HCEC 1CT (cell line): ENCODE results near the gene ABHD16B.
"Not testable (repeated sequence)": the region's sequence is repeated elsewhere in the genome, so short reads cannot be mapped to it uniquely, and the experiment has no call there.

Experiments
- DNase-seq: peaks from one replicate; pipeline ENCODE4 v3.0.0-alpha.2; 2017

The ABHD16B gene

DNA sequence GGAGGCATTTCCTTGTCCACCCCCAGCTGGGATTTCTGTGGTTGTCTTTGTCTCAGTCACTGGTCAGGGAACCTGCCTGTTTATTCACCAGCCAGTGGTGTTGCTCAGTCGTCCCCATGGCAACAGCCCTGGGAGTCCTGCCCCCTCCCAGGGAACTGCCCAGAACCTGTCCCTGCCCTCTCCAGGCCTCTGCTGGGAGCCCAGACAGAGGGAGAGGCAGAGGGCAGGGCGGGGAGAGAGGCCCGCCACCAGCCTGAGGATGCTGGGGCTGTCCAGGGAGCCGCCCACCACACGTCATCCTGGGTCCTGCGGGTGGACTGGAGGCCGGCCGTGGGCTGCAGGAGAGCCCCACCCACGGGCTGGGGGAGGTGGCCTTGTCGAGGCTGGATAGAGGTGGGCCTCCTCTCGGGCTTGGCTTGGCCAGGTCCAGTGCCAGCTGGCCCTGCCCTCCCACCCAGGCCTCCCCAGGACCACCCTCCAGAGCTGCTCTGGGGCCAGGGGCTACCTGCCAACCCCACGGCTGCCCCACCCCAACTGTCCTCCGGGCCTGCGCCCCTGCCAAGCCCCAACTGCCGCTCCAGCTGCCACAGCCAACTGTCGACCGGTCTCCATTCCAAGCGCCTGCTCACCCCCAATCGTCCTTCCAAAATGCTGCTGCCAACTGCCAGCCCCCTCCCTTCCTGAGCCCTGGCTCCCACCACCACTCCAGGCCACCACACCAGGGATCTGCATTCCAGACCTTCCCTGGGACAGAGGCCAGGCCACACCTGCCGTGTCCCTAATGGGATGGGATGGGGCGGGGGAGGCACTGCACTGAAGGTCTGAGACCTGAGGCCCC is 26.1 kb upstream of the ABHD16B start:
- peak; percentile 97 for DNase-seq

GRCh38 chr20:63836458-63837344 is 24.6 kb upstream of the ABHD16B start:
- DNase-seq: no peak

DNA sequence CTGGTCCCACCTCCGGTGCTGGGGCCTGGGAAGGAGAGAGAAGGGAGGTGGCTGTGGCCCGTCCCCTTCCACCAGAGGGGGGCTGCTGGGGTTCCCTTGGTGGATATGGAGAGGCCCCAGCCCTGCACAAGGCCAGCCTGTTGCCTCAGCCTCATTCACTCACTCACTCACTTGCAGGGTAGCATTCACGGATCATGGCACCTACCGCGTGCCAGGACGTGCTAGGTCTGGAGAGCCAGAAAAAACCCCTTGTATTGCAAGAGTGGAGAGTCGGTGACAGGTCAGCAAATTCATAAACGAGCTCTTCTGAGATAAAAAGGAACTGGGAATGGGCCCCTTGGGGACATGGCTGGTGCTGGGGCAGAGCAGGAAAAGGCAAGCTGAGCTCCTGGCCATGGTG is 23.8 kb upstream of the ABHD16B start:
- no peak for DNase-seq

DNA sequence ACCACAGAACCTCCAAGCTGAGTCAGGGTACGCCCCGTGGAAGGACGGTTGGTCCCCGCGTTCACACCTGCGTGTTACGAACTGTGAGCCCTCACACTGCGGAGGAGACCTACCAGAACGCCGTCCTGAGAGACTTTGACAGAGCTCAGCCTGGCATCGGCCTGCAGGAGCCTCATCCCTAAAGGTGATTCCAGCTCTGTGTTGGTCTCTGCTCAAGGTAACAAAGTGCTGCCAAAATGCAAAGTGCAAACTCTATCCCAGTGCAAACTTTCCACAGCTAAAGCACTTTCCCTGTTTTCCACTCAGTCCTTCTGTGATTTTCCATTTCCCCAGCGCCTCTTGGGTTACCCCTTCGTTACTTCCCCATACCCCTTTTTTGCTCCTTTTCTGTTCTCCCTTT is 21.7 kb upstream of the ABHD16B start:
- DNase-seq: no peak

DNA sequence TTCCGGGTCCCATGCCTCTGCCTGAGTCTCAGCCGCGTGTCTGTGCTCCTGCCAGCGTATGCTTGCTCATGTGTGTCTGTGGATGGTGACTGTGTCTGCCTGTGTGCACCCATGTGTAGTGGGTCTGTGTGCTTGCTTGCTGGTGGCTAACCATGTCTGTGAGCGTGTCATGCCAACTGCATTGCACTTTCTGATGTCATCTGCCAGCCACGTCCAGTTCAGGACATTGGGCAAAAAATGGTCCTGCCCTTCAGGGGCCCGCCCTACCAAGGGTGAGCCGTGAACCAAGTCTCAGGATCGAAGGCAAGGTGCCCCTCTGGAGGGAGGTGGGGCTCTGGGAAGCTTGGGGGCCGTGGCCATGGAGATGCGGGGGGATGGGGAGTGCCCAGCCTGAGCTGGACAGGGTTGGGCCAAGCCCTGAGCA is 20.9 kb upstream of the ABHD16B start:
- DNase-seq: no peak

GRCh38 chr20:63842258-63842657 is 19.0 kb upstream of the ABHD16B start:
- no peak for DNase-seq

GRCh38 chr20:63843222-63843621 is 18.1 kb upstream of the ABHD16B start:
- DNase-seq: no peak

- DNase-seq: no peak
Observed at GRCh38 chr20:63843778-63844177, 17.5 kb upstream of the ABHD16B start.

- no peak for DNase-seq
Observed at GRCh38 chr20:63844511-63844991, 16.7 kb upstream of the ABHD16B start.

GRCh38 chr20:63846128-63846771 is 15.0 kb upstream of the ABHD16B start:
- DNase-seq: peak; percentile 31

DNA sequence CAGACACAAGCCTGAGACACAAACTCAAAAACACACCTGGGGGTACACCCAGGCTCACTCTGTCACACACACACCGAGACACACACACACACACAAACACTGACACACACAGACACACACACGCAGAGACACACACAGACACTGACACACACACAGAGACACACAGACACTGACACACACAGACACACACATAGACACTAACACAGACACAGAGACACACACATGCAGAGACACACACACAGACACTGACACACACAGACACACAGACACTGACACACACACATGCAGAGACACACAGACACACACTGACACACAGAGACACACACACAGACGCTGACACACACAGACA is 14.4 kb upstream of the ABHD16B start:
- DNase-seq: no peak

DNA sequence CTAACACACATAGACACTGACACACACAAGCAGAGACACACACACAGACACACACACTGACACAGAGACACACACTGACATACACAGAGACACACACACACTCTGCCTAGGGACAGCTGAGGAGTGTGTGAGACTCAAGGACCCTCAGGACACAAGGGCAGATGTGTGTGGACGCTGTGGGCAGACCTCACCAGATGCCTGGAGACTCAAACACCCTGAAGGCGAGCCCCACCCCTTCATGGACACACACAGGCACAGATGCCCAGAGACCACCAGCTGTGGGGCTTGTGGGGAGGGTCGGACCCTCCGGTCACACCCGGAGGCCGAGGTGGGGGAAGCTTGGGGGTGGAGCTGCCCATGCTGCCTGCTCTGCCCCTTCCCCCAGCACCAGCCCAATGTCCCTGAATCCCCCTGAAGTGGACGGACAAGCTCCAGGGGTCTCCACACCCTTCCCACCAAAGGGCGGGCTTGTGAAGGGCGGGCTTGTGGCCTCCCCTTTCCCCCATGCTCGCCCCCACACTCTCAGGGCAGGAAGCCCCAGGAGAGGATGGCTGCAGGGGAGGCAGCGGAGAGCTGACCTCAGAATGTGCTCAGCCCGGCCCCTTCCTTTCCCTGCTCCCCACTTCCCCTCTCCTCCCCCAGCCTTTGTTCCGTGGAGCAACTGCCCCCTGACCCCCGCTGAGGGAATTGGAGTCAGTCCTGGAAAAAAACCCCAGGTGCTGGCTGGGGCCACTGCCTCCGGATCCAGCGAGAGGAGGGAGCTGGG is 13.9 kb upstream of the ABHD16B start:
- DNase-seq: no peak

DNA sequence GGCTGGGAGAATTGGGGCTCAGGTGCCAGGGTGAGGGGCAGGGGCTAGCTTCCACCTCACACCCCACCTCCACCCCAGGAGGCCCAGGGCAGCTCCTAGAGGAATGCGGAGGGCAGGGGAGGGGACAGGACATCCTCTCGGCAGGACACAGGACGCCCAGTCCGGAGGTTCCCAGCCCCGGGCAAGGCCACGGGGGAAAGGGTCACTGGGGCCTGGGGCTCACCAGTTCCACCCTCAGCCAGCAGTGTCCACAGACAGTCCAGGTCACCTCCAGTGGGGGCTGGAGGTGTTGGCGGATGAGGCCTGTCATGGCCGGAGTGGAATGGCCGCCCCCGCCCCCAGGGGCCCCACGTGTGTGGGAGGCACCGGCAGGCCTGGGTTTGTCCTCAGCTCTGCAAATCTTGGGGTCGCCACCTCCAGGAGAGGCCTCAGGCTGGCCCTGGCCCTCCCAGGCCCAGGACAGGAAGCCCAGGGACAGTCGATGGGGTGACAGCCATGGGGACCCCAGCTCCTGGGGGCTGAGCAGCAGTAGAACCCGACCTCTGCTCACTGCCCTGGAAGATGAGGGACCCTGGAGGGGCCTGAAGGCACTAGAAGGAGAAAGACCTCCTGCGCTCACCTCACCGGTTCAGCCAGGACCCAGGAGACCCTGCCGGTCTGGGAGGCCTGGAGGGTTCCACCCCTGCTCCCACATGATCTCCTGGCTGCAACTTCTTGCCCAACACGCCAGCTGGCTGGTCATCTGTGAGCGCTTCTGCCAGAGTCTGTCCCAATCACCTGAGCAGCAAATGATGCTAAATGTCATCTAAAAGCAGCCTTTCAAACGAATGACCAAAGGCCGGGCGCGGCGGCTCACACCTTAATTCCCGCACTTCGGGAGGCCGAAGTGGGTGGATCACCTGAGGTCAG is 13.0 kb upstream of the ABHD16B start:
- DNase-seq: no peak

DNA sequence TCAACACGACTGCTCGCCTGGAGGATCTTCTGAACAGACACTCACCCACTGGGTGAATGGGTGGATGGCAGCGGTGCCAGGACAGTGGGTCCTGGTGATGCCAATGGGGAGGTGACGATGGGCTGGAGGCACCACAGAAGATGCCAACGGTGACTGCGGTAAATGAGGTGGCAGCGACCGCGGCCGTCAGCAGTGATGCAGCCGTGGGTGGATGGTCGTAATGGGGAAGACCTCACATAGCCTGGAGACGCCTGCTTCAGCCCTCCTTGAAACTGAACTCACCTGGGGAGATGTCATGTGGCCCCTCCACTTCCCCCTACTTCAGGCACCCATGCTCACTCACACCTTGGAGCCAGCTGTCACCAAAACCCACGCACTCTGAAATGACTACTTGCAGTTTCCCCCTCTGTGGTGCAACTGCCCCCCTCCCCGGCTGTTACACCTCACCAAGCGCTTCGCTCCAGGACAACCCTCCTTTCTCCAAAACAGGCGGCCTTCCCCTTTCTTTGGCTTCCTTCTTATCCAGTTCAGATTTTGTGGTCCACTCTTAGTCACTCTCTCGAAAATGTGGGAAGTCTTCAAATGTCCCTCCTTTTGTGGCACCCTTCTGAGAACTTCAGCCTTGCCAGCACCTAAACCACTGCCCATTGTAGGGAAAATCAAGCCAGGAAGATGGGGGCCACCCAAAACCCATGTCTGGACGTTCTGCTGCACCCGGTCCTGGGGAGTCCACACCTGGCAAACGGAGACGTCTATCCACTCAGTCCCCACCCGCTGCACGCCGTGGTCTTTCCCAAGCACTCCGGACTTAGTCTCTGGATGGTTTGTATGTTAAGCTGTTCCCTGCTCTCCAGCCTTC is 10.4 kb upstream of the ABHD16B start:
- DNase-seq: no peak

GRCh38 chr20:63851548-63851943 is 9.8 kb upstream of the ABHD16B start:
- DNase-seq: not testable (repeated sequence)

DNA sequence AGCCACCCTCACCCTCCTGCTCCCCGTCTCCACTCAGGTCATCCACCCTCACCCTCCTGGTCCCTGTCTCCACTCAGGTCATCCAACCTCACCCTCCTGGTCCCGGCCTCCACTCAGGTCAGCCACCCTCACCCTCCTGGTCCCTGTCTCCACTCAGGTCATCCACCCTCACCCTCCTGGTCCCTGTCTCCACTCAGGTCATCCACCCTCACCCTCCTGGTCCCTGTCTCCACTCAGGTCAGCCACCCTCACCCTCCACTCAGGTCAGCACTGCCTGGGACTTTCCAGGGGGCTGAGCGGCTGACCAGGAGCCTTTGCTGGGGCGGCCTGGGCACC is 7.6 kb upstream of the ABHD16B start:
- not testable (repeated sequence) for DNase-seq

DNA sequence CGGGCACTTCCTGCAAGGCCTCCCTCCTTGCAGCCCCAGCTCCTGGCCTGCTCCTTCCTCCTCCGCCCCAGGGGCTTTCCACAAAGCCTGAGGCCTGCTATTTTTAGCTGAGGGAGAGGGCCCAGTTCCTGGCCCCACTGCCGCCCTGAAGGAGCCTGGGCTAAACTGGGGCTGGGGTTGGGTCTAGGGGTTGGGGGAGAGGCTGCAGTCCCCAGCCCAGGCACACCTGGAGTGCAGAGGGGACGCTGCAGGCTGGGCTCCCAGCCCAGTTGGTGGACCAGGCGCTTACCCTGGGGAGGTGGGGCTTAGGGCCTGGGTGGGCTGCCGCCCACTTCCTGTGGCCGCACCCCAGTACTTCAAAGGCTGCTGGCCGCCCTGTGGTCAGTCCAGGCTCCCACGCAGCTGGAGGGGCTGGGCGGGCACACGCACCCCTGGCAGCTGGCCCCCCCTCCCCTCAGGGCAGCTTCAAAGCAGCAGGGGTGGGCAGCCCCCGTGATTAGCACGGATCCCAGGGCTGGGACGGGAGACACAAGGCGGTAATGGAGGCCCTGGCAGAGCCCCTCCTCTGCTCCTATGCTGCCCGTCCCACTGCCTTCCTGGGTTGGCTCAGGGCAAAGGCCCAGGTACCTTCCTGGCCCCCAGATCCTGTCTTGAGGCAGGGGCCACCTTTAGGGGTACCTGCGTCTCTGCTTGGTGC is 7.1 kb upstream of the ABHD16B start:
- DNase-seq: no peak

DNA sequence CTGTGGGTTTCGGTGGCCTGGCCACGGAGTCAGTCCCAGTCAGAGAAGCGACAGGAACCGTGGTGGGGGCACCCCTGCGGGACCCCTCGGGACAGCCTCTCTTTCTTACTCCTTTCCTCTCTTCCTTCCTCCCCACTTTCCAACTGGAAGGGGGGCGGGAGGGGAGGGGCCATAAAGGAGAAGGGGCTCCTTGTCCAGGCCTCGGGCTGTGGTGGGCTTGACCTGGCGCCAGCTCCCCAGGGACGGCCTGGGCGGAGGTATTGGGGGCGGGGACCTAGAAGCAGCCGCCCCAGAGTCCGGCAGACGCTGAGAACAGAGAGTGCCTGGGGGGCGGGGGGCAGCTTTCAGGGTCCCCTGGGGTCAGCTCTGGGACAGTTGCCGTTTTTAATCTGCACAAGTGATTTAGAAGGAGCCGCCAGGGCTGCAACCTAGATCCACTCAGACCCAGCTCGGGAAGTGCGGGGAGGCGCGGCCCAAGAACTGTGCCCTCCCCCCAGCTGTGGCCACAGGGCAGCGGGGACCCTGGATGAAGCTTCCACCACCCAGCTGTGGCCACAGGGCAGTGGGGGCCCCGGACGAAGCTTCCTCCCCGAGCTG is 6.4 kb upstream of the ABHD16B start:
- no peak for DNase-seq

DNA sequence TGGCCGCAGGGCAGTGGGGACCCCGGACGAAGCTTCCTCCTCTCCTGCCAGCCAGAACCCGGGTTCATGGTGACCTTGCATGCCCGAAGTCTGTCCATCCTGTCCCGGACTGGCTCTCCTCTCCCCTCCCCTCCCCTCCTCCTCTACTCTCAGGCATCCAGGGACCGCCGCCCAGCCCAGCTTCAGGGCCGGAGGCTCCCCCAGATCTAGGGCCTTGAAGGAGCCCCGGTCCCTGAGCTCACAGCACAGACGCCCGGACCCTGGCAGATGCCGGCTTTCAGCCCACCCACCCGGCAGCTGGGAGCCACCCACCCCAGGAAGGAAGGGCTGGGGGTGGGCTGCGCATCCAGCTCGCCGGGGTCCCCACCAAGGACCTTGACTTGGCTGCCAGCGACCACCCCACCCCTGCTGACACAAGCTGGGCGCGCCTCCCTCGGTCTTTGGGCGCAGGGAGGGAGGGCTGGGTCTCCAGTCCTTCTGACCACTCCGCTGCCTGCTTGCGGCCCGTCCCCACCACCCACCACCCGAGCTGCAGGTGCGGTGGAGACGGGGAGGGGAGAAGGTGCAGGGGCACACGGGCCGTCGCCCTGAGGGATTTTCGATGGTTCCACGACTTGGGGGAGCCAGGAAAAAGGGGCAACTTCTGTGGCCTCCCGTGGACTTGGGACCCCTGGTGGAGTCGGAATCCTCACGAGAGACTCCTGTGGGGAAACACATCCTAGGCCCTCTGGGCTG is 5.8 kb upstream of the ABHD16B start:
- no peak for DNase-seq
